OCI-LY1 (cell line): ENCODE measurements around the gene JMJD1C.

ENCODE experiments used
- H2AFZ ChIP-seq: fragments of 200-600 bp; sonication (generic), shearing (Covaris generic); 2 replicates; pipeline ENCODE4 v1.6.0; 2014; ENCODE audit warnings: antibody characterized with exemption, mild to moderate bottlenecking, low read length
- H3F3A ChIP-seq: fragments of 200-600 bp; sonication (generic), shearing (Covaris generic); 2 replicates; pipeline ENCODE4 v1.6.0; 2014; ENCODE audit warnings: mild to moderate bottlenecking, antibody characterized with exemption, low read length, moderate library complexity; ENCODE audit not compliant: insufficient read depth
- H3K27ac ChIP-seq: fragments of 200-600 bp; sonication (generic); 2 replicates; pipeline ENCODE4 v1.5.1; 2014; ENCODE audit warnings: low read length, mixed run types, mild to moderate bottlenecking, low read depth; ENCODE audit not compliant: poor library complexity, severe bottlenecking
- H3K27me3 ChIP-seq: fragments of 200-600 bp; sonication (generic); 2 replicates; pipeline ENCODE4 v1.6.0; 2014; ENCODE audit warnings: antibody characterized with exemption, mild to moderate bottlenecking, low read length, moderate library complexity; ENCODE audit not compliant: insufficient read depth
- H3K36me3 ChIP-seq: fragments of 200-600 bp; sonication (generic); 2 replicates; pipeline ENCODE4 v1.6.1; 2014; ENCODE audit warnings: mild to moderate bottlenecking, antibody characterized with exemption, low read length, moderate library complexity, mixed read lengths; ENCODE audit not compliant: insufficient read depth
- H3K4me1 ChIP-seq: fragments of 200-600 bp; sonication (generic); 2 replicates; pipeline ENCODE4 v1.5.1; 2014; ENCODE audit warnings: mild to moderate bottlenecking, low read length, moderate library complexity; ENCODE audit not compliant: insufficient read depth, severe bottlenecking
- H3K4me2 ChIP-seq: fragments of 200-600 bp; sonication (generic), shearing (Covaris generic); 2 replicates; pipeline ENCODE4 v1.6.1; 2014; ENCODE audit warnings: low read length
- H3K4me3 ChIP-seq: fragments of 200-600 bp; sonication (generic); 2 replicates; pipeline ENCODE4 v1.5.1; 2014; ENCODE audit warnings: low read length, low read depth, mild to moderate bottlenecking, mixed read lengths; ENCODE audit not compliant: poor library complexity, severe bottlenecking
- H3K79me2 ChIP-seq: fragments of 200-600 bp; shearing (Covaris generic); 2 replicates; pipeline ENCODE4 v1.6.1; 2016; ENCODE audit warnings: mixed run types, low read length, mixed read lengths; ENCODE audit not compliant: insufficient read depth
- H3K9ac ChIP-seq: fragments of 200-600 bp; sonication (generic), shearing (Covaris generic); 2 replicates; pipeline ENCODE4 v1.6.1; 2014; ENCODE audit warnings: mild to moderate bottlenecking, low read length, mixed read lengths
- H3K9me2 ChIP-seq: fragments of 200-600 bp; sonication (generic), shearing (Covaris generic); 2 replicates; pipeline ENCODE4 v1.6.1; 2014; ENCODE audit warnings: low read depth, mild to moderate bottlenecking, low read length, mixed read lengths
- H3K9me3 ChIP-seq: fragments of 200-600 bp; shearing (Covaris generic); 2 replicates; pipeline ENCODE4 v1.6.1; 2014; ENCODE audit warnings: low read length, mixed read lengths
- H4K20me1 ChIP-seq: fragments of 200-600 bp; sonication (generic), shearing (Covaris generic); 2 replicates; pipeline ENCODE4 v1.6.0; 2016; ENCODE audit warnings: mild to moderate bottlenecking, low read length; ENCODE audit not compliant: insufficient read depth
- CTCF ChIP-seq: fragments of 200-600 bp; sonication (generic), shearing (Covaris generic); IDR thresholded peaks from 2 replicates; pipeline ENCODE4 v1.5.1; 2017; ENCODE audit warnings: mild to moderate bottlenecking, antibody characterized with exemption, low read length, moderate library complexity, mixed read lengths
- EZH2 ChIP-seq: fragments of 200-600 bp; sonication (generic), shearing (Covaris generic); IDR thresholded peaks from 2 replicates; pipeline ENCODE4 v1.8.0; 2017; ENCODE audit warnings: borderline replicate concordance, mixed run types, mild to moderate bottlenecking, antibody characterized with exemption, low read length, moderate library complexity, mixed read lengths

Gene JMJD1C

GRCh38 chr10:63318491-63318890 is 147.3 kb downstream of the JMJD1C start:
- H3K27ac ChIP-seq = no peak overlapping the region
- H3K36me3 ChIP-seq = peaks cover 4% of the 10 kb centered on the region; the same call in 1 of the 2 replicates
- no peak overlapping the region for H3K4me3 ChIP-seq
- TF ChIP-seq EZH2 (no peak), CTCF (no peak)
- H3K9me3 ChIP-seq = no peaks in the 10 kb centered on the region
- no peak overlapping the region for H3K9ac ChIP-seq
- no peaks in the 10 kb centered on the region for H3K4me1 ChIP-seq
- H2AFZ ChIP-seq = no peak overlapping the region
- no peaks in the 10 kb centered on the region for H3K27me3 ChIP-seq
- H3K9me2 ChIP-seq = no peaks in the 10 kb centered on the region
- no peaks in the 10 kb centered on the region for H3F3A ChIP-seq
- H4K20me1 ChIP-seq = no peaks in the 10 kb centered on the region
- no peak overlapping the region for H3K4me2 ChIP-seq
- no peaks in the 10 kb centered on the region for H3K79me2 ChIP-seq

DNA sequence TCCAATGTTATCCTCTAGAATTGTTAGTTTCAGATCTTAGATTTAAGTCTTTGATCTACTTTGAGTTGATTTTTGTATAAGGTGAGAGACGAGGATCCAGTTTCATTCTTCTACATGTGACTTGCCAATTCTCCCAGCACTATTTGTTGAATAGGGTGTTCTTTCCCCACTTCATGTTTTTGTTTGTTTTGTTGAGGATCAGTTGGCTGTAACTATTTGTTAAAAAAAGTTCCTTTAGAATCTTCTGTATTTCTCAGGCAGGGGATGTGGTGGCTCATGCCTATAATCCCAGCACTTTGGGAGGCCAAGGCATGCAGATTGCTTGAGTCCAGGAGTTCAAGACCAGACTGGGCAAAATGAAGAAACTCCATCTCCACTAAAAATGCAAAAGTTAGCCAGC is 151.8 kb downstream of the JMJD1C start:
- H3F3A ChIP-seq = no peaks in the 10 kb centered on the region
- H2AFZ ChIP-seq = no peak overlapping the region
- no peaks in the 10 kb centered on the region for H3K79me2 ChIP-seq
- H4K20me1 ChIP-seq = no peaks in the 10 kb centered on the region
- H3K9me3 ChIP-seq = no peaks in the 10 kb centered on the region
- H3K27me3 ChIP-seq = no peaks in the 10 kb centered on the region
- no peak overlapping the region for H3K4me3 ChIP-seq
- no peaks in the 10 kb centered on the region for H3K36me3 ChIP-seq
- H3K4me1 ChIP-seq = no peaks in the 10 kb centered on the region
- H3K9ac ChIP-seq = no peak overlapping the region
- no peaks in the 10 kb centered on the region for H3K9me2 ChIP-seq
- TF ChIP-seq EZH2 (no peak), CTCF (no peak)
- H3K4me2 ChIP-seq = no peak overlapping the region
- H3K27ac ChIP-seq = no peak overlapping the region

DNA sequence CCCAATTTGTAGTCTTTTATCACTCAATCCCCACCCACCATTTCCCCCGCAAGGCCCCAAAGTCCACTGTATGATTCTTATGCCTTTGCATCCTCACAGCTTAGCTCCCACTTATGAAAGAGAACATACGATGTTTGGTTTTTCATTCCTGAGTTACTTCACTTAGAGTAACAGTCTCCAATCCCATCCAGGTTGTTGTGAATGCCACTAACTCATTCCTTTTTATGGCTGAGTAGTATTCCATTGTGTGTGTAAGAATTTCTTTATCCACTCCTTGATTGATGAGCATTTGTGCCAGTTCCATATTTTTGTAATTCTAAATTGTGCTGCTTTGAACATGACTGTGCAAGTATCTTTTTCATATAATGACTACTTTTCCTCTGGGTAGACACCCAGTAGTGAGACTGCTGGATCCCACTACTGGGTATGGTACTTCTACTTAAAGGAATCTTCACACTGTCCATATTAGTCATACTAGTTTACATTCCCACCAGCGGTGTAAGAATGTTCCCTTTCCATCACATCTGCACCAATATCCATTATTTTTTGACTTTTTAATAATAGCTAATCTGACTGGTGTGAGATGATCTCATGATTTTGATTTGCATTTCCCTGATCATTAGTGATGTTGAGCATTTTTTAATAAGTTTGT is 152.6 kb downstream of the JMJD1C start:
- Histone ChIP-seq H3K9me2 (no peaks in the 10 kb centered on the region), H2AFZ (no peak overlapping the region)

More for the DNA sequence above, 152.6 kb downstream of the JMJD1C start:
- Histone ChIP-seq H3K27me3 (no peaks in the 10 kb centered on the region), H3K4me2 (no peak overlapping the region), H4K20me1 (no peaks in the 10 kb centered on the region), H3K4me3 (no peak overlapping the region), H3K4me1 (no peaks in the 10 kb centered on the region), H3F3A (no peaks in the 10 kb centered on the region), H3K9ac (no peak overlapping the region), H3K79me2 (0 out of 2 replicates have a peak, but pooled peaks cover 4% of the 10 kb centered on the region), H3K9me3 (no peaks in the 10 kb centered on the region), H3K27ac (no peak overlapping the region), H3K36me3 (no peaks in the 10 kb centered on the region)
- no peak for TF ChIP-seq EZH2
- no peak for TF ChIP-seq CTCF
